ENCODE results near the gene ATXN10. TPM values are rescaled to one million over a fixed set of nuclear protein-coding genes. Genes with fewer than 3 reads are reported as not detected.

The ATXN10 gene
- total RNA-seq, 4 donors from 2014 or later = 110 to 145 (median 134) TPM

DNA sequence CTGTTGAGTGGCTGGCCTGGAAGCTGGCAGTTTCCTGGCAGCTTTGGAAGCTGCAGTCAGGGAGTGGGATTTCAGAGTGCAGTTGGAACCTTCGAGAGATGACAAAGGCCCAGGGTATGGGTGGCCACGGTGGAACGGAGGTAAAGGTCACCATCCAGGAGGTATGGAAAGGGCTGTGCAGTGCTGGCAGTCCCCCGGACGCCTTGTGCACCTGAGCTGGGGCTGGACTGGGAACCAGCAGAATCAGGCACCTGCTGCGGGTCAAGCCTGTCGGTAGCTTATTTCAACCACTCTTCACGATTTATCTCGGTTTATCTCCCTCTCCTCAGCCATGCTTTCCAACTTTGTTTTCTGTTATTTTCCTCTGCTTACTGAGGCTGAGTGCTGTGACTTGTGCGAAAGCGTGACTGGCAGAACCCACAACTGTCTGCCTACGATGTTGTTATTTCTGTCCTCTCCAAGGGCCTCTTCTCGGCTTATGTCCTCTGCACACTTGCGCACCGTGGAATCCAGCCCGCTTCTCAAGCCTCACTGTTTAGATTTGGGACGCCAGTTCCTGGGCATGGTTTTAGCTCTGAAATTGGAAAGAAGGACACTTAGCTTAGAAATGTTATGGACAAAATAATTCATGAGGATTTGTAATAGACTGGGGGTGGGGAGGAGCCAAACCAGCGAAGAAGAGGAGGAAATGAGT is 24.0 kb upstream of the ATXN10 start:
- H3K27ac ChIP-seq = peak overlapping the region; percentile 22 to 96 (median 88)
- no peaks in the 10 kb centered on the region for H3K27me3 ChIP-seq
- H3K4me1 ChIP-seq = peaks cover 16 to 28% of the 10 kb centered on the region in 2 donors
- no peaks in the 10 kb centered on the region for H3K9me3 ChIP-seq
- intact Hi-C loops (cut with DNase I) = loop anchor here (10.0 kb wide), 1 partner anchor 217 kb away; no protein-coding TSS in a partner anchor
- no peak overlapping the region for H3K4me3 ChIP-seq (replicated peaks in 1 of 3)
- DNase-seq = peak; percentile 86 to 87
- TF ChIP-seq, protein P1, sequence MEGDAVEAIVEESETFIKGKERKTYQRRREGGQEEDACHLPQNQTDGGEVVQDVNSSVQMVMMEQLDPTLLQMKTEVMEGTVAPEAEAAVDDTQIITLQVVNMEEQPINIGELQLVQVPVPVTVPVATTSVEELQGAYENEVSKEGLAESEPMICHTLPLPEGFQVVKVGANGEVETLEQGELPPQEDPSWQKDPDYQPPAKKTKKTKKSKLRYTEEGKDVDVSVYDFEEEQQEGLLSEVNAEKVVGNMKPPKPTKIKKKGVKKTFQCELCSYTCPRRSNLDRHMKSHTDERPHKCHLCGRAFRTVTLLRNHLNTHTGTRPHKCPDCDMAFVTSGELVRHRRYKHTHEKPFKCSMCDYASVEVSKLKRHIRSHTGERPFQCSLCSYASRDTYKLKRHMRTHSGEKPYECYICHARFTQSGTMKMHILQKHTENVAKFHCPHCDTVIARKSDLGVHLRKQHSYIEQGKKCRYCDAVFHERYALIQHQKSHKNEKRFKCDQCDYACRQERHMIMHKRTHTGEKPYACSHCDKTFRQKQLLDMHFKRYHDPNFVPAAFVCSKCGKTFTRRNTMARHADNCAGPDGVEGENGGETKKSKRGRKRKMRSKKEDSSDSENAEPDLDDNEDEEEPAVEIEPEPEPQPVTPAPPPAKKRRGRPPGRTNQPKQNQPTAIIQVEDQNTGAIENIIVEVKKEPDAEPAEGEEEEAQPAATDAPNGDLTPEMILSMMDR (IDR thresholded peaks at IDR 0.05) = no peak
- TF ChIP-seq POLR2A (IDR thresholded peaks at IDR 0.05) = no peak
- 28 to 48% methylated on average over 18 of the region's 18 CpGs for WGBS, 2 donors
- H3K36me3 ChIP-seq = no peaks in the 10 kb centered on the region

DNA sequence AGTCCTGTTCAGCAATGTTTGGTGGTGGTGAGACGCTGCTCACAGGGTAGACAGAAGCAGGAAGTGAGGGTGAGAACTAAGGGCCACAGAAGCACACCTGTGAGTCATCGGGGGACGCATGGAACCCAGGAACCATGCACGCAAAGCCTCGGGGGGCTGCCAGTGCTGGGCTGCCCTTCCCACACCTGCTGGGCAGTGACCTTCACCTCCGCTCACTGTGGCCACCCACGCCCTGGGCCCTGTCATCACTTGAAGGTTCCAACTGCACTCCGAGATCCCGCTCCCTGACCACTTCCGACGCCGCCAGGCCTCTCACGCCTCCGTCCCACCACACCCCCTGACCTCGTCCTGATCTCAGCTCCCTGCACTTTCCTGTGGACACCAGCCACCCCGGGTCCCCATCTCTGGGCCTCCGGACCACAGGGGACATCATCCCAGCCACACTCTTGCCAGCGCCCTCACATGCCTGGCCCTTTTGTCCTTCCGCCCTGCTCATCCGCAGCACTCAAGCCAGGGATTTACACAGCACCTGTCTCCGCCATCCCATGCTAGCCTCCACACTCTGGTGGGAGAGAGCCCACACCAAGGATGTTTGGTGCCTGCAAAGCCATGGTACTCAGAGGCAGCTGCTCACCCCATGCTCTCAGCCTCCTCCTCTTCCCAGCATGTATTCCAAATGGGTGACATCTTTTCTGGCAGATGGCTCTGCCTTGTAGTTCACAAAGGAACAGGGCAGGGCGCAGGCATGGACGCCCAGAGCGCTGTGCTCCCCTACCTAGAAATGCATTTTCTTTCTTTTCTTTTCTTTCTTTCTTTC is 23.1 kb upstream of the ATXN10 start:
- intact Hi-C loops (cut with DNase I) = loop anchor here (10.0 kb wide), 1 partner anchor 216 kb away; no protein-coding TSS in a partner anchor
- TF ChIP-seq POLR2A (IDR thresholded peaks at IDR 0.05) = no peak
- TF ChIP-seq, protein P1 (IDR thresholded peaks at IDR 0.05) = no peak
- Histone ChIP-seq H3K27ac (peak overlapping the region in 2 of 3 donors; percentile 88 to 96), H3K9me3 (no peaks in the 10 kb centered on the region), H3K4me3 (replicated peaks in 1 of 3) (no peak overlapping the region), H3K27me3 (no peaks in the 10 kb centered on the region), H3K36me3 (no peaks in the 10 kb centered on the region), H3K4me1 (peaks cover 16 to 28% of the 10 kb centered on the region in 2 donors)
- WGBS, 2 donors = 74 to 78% methylated on average over 24 of the region's 24 CpGs
- DNase-seq = no peak

DNA sequence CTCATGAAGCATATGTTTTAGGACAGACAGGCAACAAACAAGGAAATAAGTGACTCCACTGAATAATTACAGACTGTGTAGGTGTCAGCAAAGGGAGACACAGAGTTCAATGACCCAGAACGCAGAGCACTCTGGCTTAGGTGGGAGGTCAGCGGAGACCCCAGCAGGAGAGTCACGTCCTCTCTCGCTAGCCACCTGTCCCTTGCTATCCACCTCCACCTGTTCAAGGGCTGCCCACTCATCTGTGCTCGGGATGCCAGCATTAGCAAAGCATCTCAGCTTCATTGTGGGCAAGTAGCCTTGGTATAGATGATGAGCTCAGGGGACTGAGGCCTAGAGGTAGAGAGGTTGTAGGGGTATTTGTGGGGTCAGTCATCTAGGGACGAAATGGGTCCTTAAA is 21.8 kb upstream of the ATXN10 start:
- TF ChIP-seq POLR2A (IDR thresholded peaks at IDR 0.05) = no peak
- TF ChIP-seq, protein P1 (IDR thresholded peaks at IDR 0.05) = no peak
- Histone ChIP-seq H3K36me3 (no peaks in the 10 kb centered on the region), H3K27me3 (no peaks in the 10 kb centered on the region), H3K9me3 (no peaks in the 10 kb centered on the region), H3K27ac (no peak overlapping the region), H3K4me3 (replicated peaks in 1 of 3) (no peak overlapping the region), H3K4me1 (peaks cover 14 to 28% of the 10 kb centered on the region in 2 donors)
- intact Hi-C loops (cut with DNase I) = loop anchor here (10.0 kb wide), 1 partner anchor 215 kb away; no protein-coding TSS in a partner anchor
- no peak for DNase-seq
- WGBS, 2 donors = 87 to 96% methylated on average over 6 of the region's 6 CpGs

DNA sequence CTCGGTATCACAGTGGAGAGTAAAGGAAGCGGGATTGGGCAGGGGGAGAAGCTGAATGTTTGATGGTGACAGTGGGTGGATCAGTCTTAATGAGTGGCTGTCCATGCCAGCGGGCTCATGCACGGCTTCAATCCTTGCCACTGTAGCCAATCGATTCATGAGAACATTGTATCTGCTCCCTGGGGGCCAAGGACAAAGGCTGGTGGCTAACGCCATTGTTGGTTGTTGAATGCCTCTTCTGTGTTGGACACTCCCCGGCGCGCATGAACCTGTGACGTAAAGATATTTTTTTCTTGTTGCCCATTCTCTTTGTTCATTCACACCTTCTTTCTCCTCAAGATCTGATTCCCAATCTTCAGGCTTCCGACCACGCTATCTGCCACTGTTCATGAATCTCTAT is 20.9 kb upstream of the ATXN10 start:
- Histone ChIP-seq H3K4me3 (replicated peaks in 1 of 3) (no peak overlapping the region), H3K4me1 (peaks cover 14 to 22% of the 10 kb centered on the region in 2 donors), H3K27ac (no peak overlapping the region), H3K36me3 (no peaks in the 10 kb centered on the region), H3K27me3 (no peaks in the 10 kb centered on the region), H3K9me3 (no peaks in the 10 kb centered on the region)
- TF ChIP-seq, protein P1 (IDR thresholded peaks at IDR 0.05) = no peak
- TF ChIP-seq POLR2A (IDR thresholded peaks at IDR 0.05) = no peak
- 89 to 98% methylated on average over 12 of the region's 12 CpGs for WGBS, 2 donors
- no peak for DNase-seq
- intact Hi-C loops (cut with DNase I) = no loop called here
